ENCODE measurements around the gene CP. TPM values are rescaled to one million over a fixed set of nuclear protein-coding genes. Genes with fewer than 3 reads are reported as not detected.

The CP gene
- total and polyA plus RNA-seq, 2 donors (not counting 1 experiment from before 2014, with no cell fraction given), result not detected

DNA sequence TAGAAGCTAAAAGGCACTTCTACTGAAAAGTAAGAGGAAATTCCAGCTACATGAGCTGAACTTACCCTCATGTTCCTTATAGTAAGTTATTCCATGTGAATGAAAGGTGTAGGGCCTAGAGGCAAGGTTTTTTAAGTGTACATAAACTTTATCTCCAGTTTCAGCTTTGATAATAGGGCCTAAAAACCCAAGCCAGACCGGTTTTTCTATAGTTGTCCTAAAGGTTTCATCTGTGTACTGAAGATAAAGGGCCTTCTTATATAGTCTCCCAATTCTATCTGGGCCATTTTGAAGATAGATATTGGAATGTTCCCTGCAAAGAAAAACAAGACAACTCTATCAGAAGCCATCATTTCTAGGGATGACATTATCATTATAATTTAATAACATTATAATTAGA, 9.2 kb downstream of the CP start:
- DNase-seq, result no peak
- Mint-ChIP-seq H3K4me3 (no peak overlapping the region), H3K27ac (no peak overlapping the region), H3K27me3 (no peaks in the 10 kb centered on the region), H3K4me1 (no peaks in the 10 kb centered on the region), H3K9me3 (ENCODE audit: insufficient read depth) (no peaks in the 10 kb centered on the region)
- Histone ChIP-seq H4K20me1 (ENCODE audit: control insufficient read depth, insufficient read depth, low read length, poor library complexity, severe bottlenecking) (no peaks in the 10 kb centered on the region), H3K4me3 (ENCODE audit: control extremely low read depth in 1 of 5, extremely low read depth in 1 of 5, insufficient read depth in 1 of 5, low read depth in 2 of 5, low read length in 4 of 5) (no peak overlapping the region), H3K27me3 (replicated peaks in 1 of 4; ENCODE audit: control extremely low read depth in 1 of 4, control insufficient read depth in 3 of 4, insufficient read depth in 4 of 4, low read length in 3 of 4) (no peaks in the 10 kb centered on the region), H3K79me2 (ENCODE audit: control insufficient read depth, insufficient read depth, low read length) (no peaks in the 10 kb centered on the region), H3K36me3 (replicated peaks in 1 of 2; ENCODE audit: control extremely low read depth in 1 of 2, control insufficient read depth in 1 of 2, extremely low read depth in 1 of 2, insufficient read depth in 2 of 2, low read length in 1 of 2) (no peaks in the 10 kb centered on the region), H3K9me3 (ENCODE audit: control extremely low read depth in 1 of 3, control insufficient read depth in 2 of 3, insufficient read depth in 1 of 3, low read length in 2 of 3) (no peaks in the 10 kb centered on the region), H3K9ac (ENCODE audit: low read length) (no peak overlapping the region), H3K4me2 (replicated peaks; ENCODE audit: low read depth, low read length, poor library complexity, severe bottlenecking) (no peak overlapping the region), H3K4me1 (ENCODE audit: control insufficient read depth in 2 of 2, insufficient read depth in 2 of 2, low read length in 2 of 2) (no peaks in the 10 kb centered on the region), H3K27ac (ENCODE audit: low read length in 2 of 2) (no peak overlapping the region), H2AFZ (ENCODE audit: insufficient read depth, low read depth, low read length, poor library complexity, severe bottlenecking) (no peak overlapping the region)
- POLR2A ChIA-PET, result no interaction called here
- CTCF ChIA-PET, result interaction anchor here (1.0 kb wide), 1 partner anchor 92 kb away, joined by 3 read pairs; no protein-coding TSS in a partner anchor
- ATAC-seq (ENCODE audit: low read depth), result no peak
- intact Hi-C loops (cut with micrococcal nuclease), result no loop called here
- TF ChIP-seq, protein P1, sequence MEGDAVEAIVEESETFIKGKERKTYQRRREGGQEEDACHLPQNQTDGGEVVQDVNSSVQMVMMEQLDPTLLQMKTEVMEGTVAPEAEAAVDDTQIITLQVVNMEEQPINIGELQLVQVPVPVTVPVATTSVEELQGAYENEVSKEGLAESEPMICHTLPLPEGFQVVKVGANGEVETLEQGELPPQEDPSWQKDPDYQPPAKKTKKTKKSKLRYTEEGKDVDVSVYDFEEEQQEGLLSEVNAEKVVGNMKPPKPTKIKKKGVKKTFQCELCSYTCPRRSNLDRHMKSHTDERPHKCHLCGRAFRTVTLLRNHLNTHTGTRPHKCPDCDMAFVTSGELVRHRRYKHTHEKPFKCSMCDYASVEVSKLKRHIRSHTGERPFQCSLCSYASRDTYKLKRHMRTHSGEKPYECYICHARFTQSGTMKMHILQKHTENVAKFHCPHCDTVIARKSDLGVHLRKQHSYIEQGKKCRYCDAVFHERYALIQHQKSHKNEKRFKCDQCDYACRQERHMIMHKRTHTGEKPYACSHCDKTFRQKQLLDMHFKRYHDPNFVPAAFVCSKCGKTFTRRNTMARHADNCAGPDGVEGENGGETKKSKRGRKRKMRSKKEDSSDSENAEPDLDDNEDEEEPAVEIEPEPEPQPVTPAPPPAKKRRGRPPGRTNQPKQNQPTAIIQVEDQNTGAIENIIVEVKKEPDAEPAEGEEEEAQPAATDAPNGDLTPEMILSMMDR (IDR thresholded peaks at IDR 0.05), result no peak
- no peak for TF ChIP-seq EZH2 (IDR thresholded peaks at IDR 0.05; ENCODE audit: borderline replicate concordance, insufficient read depth, low read depth, low read length, poor library complexity, severe bottlenecking)
- no CpG with 5 or more reads among the region's 1 CpG for WGBS (ENCODE audit: insufficient coverage)

DNA sequence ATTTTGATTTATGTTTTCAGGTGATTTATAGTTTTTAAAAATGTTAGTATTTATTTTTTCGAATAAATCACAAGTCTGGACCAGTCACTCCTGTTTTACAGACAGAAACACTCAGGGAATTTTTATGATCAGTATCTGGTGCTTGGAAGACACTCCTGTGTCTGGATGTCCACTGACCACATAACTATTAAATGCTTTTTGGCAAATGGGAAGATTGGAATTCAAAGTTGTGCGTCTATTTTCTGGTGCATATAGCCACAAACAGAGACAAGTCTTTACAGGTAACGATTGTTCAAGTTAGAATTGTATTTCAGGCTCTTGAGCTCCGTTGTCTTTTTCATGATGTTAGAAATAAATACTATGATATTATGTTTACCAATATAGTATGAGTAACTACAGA, 12.2 kb downstream of the CP start:
- no CpG with 5 or more reads among the region's 4 CpGs for WGBS (ENCODE audit: insufficient coverage)
- Histone ChIP-seq H3K4me2 (replicated peaks; ENCODE audit: low read depth, low read length, poor library complexity, severe bottlenecking) (no peak overlapping the region), H3K79me2 (ENCODE audit: control insufficient read depth, insufficient read depth, low read length) (no peaks in the 10 kb centered on the region), H3K4me1 (ENCODE audit: control insufficient read depth in 2 of 2, insufficient read depth in 2 of 2, low read length in 2 of 2) (peaks cover 2% of the 10 kb centered on the region in 2 donors), H4K20me1 (ENCODE audit: control insufficient read depth, insufficient read depth, low read length, poor library complexity, severe bottlenecking) (no peaks in the 10 kb centered on the region), H3K4me3 (ENCODE audit: control extremely low read depth in 1 of 5, extremely low read depth in 1 of 5, insufficient read depth in 1 of 5, low read depth in 2 of 5, low read length in 4 of 5) (no peak overlapping the region), H3K27ac (ENCODE audit: low read length in 2 of 2) (no peak overlapping the region), H3K9ac (ENCODE audit: low read length) (no peak overlapping the region), H3K9me3 (ENCODE audit: control extremely low read depth in 1 of 3, control insufficient read depth in 2 of 3, insufficient read depth in 1 of 3, low read length in 2 of 3) (no peaks in the 10 kb centered on the region), H3K27me3 (replicated peaks in 1 of 4; ENCODE audit: control extremely low read depth in 1 of 4, control insufficient read depth in 3 of 4, insufficient read depth in 4 of 4, low read length in 3 of 4) (no peaks in the 10 kb centered on the region), H2AFZ (ENCODE audit: insufficient read depth, low read depth, low read length, poor library complexity, severe bottlenecking) (no peak overlapping the region), H3K36me3 (replicated peaks in 1 of 2; ENCODE audit: control extremely low read depth in 1 of 2, control insufficient read depth in 1 of 2, extremely low read depth in 1 of 2, insufficient read depth in 2 of 2, low read length in 1 of 2) (no peaks in the 10 kb centered on the region)
- no peak overlapping the region for H3K4me3 Mint-ChIP-seq
- H3K27me3 Mint-ChIP-seq, result no peaks in the 10 kb centered on the region
- H3K4me1 Mint-ChIP-seq, result peaks cover 5% of the 10 kb centered on the region
- POLR2A ChIA-PET, result no interaction called here
- TF ChIP-seq, protein P1 (IDR thresholded peaks at IDR 0.05), result no peak
- no peak for TF ChIP-seq EZH2 (IDR thresholded peaks at IDR 0.05; ENCODE audit: borderline replicate concordance, insufficient read depth, low read depth, low read length, poor library complexity, severe bottlenecking)
- ATAC-seq (ENCODE audit: low read depth) (no peak), DNase-seq (no peak)
- no peaks in the 10 kb centered on the region for H3K9me3 Mint-ChIP-seq (ENCODE audit: insufficient read depth)
- H3K27ac Mint-ChIP-seq, result no peak overlapping the region
- intact Hi-C loops (cut with micrococcal nuclease), result no loop called here
- CTCF ChIA-PET, result no interaction called here

Data from B cell (primary cell).